Testis (tissue), 2 donors: ENCODE measurements around the gene IKBKE.

Experiments
- POLR2A ChIP-seq: fragments of 450-650 bp; IDR thresholded peaks from one replicate; pipeline ENCODE4 v1.6.1; 2017; ENCODE audit warnings: antibody characterized with exemption, mild to moderate bottlenecking, moderate library complexity
- TF ChIP-seq, protein P1 (sequence below), 3 experiments: fragments of 450-650 bp in 2 of 3; fragments of 200-600 bp in 1 of 3; sonication (generic) in 1 of 3; IDR thresholded peaks; one replicate each; pipeline ENCODE4 v1.5.1; 2016 to 2019; ENCODE audit warnings: antibody characterized with exemption in 3 of 3, mild to moderate bottlenecking in 2 of 3, moderate library complexity in 1 of 3

DNA sequence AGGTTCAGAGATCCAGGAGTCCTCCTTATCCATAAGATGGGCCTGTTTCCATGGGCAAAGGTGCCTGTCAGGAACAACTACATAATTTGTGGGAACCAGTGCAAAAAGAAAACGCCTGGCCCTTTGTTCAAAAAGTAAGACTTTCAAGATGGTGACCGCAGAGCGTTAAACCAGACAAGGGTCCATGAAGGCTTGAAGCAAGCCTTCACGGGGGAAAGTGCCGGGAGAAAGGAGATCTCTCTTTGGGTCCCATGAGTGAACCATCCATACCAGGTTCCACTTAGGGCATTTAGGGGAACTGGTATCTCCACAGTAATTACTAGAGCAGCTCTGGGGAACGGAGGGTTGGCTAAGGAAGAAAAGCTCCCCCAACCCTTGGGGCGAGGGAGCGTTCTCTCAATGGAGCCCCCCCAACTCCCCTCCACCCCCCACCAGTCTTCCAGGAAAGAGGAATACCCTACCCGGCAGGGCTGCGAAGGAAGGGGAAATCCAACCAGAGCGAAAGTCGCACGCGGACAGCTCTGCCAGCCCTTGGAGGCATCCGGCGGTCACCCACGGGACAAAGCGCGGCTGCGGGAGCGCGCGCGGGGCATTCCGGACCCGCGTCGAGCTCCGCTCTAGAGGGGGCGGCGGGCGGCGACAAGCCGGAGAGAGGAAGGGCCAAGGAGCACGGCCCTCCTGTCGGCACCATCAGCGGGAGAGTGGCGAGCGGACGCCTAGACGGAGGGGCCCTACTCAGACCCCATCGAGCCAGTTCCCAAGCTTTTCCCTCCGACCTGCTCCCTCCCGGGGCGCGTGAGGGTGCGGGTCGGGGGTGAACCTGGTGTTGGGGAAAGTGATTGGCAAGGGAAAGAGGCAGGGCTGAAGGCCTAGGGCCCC is 36.4 kb downstream of the IKBKE start:
- TF ChIP-seq POLR2A = no peak
- TF ChIP-seq, protein P1, sequence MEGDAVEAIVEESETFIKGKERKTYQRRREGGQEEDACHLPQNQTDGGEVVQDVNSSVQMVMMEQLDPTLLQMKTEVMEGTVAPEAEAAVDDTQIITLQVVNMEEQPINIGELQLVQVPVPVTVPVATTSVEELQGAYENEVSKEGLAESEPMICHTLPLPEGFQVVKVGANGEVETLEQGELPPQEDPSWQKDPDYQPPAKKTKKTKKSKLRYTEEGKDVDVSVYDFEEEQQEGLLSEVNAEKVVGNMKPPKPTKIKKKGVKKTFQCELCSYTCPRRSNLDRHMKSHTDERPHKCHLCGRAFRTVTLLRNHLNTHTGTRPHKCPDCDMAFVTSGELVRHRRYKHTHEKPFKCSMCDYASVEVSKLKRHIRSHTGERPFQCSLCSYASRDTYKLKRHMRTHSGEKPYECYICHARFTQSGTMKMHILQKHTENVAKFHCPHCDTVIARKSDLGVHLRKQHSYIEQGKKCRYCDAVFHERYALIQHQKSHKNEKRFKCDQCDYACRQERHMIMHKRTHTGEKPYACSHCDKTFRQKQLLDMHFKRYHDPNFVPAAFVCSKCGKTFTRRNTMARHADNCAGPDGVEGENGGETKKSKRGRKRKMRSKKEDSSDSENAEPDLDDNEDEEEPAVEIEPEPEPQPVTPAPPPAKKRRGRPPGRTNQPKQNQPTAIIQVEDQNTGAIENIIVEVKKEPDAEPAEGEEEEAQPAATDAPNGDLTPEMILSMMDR (IDR thresholded peaks at IDR 0.05) = no peak
